ENCODE data around the gene BIRC2. TPM values are rescaled to one million over a fixed set of nuclear protein-coding genes. Genes with fewer than 3 reads are reported as not detected.
"Not testable (repeated sequence)": the region's sequence is repeated elsewhere in the genome, so short reads cannot be mapped to it uniquely, and the experiment has no call there.

BIRC2 gene
- total RNA-seq (2021) (32.0 and 36.3 TPM in 2 replicates), Bru-seq, nascent RNA (percentile 90 among the genes with signal in this experiment), BruChase-seq, experiment 1, labeled RNA remaining after a 2-hour chase (percentile 93 among the genes with signal in this experiment), BruChase-seq, experiment 2, labeled RNA remaining after a 6-hour chase (percentile 88 among the genes with signal in this experiment)
- long read RNA-seq, full-length matches to known transcripts = 74 of 99 reads
- long read RNA-seq, partial matches to known transcripts = 8 of 99 reads
- long read RNA-seq, other reads (novel, unspliced or antisense) = 17 of 99 reads

DNA sequence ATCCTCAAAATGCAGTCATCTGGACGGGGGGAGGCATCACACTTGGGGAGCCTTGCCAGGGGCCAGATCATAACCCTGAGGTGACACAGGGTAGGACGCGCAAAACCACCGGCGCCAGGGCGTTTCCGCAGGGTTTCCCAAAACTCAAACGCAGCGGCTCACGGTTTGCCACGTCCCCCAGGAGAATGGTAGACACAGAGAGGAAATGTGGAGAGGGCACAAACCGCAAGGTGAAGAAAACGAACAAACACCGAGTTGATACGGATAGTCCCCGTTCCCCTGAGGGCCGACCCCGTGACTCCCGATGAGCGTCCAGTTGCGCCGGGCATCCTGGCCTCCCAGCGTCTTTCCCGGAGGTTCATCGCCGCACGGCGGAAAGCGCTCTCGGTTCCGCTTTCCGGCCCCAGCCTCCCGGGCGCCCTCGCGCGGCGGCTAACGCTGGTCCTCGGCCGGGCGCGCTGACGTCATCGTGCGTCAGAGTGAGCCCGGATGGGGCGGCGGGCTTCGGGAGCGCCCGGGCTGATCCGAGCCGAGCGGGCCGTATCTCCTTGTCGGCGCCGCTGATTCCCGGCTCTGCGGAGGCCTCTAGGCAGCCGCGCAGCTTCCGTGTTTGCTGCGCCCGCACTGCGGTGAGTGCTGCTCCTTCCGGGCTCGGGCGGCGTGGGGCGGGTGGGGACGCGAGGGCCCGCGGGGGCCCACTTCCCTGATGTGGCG, at the start of gene BIRC2:
Gene BIRC2 (plus strand): TSS at position 467 of the 714 bp plus-strand sequence. CDS start 2,641 bp downstream, outside the sequence.
- ChIA-PET CTCF (no interaction called here), POLR2A (ENCODE audit: low non-redundant PET) (interaction anchor here (0.6 kb wide), 1 partner anchor 166 kb away, joined by 3 read pairs; no protein-coding TSS in a partner anchor)
- BruUV-seq (replicated peaks) = TSS peak; percentile 89
- H3K9me3 ChIP-seq (ENCODE audit: low read depth, low read length, poor library complexity, severe bottlenecking) = no peaks in the 10 kb centered on the region
- TF ChIP-seq EZH2 (IDR thresholded peaks at IDR 0.05; ENCODE audit: borderline replicate concordance, low read depth, low read length, poor library complexity, severe bottlenecking) = no peak
- TF ChIP-seq, protein P1, sequence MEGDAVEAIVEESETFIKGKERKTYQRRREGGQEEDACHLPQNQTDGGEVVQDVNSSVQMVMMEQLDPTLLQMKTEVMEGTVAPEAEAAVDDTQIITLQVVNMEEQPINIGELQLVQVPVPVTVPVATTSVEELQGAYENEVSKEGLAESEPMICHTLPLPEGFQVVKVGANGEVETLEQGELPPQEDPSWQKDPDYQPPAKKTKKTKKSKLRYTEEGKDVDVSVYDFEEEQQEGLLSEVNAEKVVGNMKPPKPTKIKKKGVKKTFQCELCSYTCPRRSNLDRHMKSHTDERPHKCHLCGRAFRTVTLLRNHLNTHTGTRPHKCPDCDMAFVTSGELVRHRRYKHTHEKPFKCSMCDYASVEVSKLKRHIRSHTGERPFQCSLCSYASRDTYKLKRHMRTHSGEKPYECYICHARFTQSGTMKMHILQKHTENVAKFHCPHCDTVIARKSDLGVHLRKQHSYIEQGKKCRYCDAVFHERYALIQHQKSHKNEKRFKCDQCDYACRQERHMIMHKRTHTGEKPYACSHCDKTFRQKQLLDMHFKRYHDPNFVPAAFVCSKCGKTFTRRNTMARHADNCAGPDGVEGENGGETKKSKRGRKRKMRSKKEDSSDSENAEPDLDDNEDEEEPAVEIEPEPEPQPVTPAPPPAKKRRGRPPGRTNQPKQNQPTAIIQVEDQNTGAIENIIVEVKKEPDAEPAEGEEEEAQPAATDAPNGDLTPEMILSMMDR (conservative IDR thresholded peaks at IDR 0.05; ENCODE audit: low read depth, low read length) = peak; percentile 90
- DNase-seq (ENCODE audit: low spot score) = peak; percentile 98
- H3K27me3 ChIP-seq (replicated peaks; ENCODE audit: insufficient read depth, low read depth, low read length, poor library complexity) = no peaks in the 10 kb centered on the region
- peaks cover 8% of the 10 kb centered on the region for H3K36me3 ChIP-seq (ENCODE audit: insufficient read depth, low read length, poor library complexity, severe bottlenecking)
- peak within 1 kb of the TSS; percentile 94 for H3K27ac ChIP-seq (ENCODE audit: low read depth, low read length, poor library complexity, severe bottlenecking)
- H3K4me3 ChIP-seq (ENCODE audit: low read depth, low read length, poor library complexity, severe bottlenecking) = peak within 1 kb of the TSS; percentile 59
- intact Hi-C loops (cut with micrococcal nuclease; ENCODE audit: unreplicated experiment) = loop anchor here (1.0 to 5.0 kb wide), 3 partner anchors 53 to 236 kb away; partner anchors contain the start of genes TMEM123 and YAP1
- peaks cover 7% of the 10 kb centered on the region for H3K4me1 ChIP-seq (ENCODE audit: insufficient read depth, low read length, poor library complexity, severe bottlenecking)

DNA sequence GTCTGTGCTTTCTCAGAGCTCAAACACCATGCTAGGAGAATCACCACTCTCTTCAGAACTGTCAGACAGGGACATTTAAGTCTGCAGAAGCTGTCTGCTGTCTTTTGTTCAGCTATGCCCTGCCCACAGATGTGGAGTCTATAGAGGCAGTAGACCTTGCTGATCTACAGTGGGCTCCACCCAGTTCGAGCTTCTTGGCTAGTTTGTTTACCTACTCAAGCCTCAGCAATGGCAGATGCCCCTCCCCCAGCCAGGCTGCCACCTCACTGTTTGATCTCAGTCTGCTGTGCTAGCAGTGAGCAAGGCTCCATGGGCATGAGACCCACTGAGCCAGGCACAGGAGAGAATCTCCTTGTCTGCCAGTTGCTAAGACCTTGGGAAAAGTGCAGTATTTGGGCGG, 46.2 kb upstream of the BIRC2 start:
- DNase-seq (ENCODE audit: low spot score); CTCF ChIA-PET; BruUV-seq (replicated peaks); H3K4me3 ChIP-seq (ENCODE audit: low read depth, low read length, poor library complexity, severe bottlenecking); H3K9me3 ChIP-seq (ENCODE audit: low read depth, low read length, poor library complexity, severe bottlenecking); H3K27ac ChIP-seq (ENCODE audit: low read depth, low read length, poor library complexity, severe bottlenecking); H3K27me3 ChIP-seq (replicated peaks; ENCODE audit: insufficient read depth, low read depth, low read length, poor library complexity); H3K4me1 ChIP-seq (ENCODE audit: insufficient read depth, low read length, poor library complexity, severe bottlenecking); POLR2A ChIA-PET (ENCODE audit: low non-redundant PET); intact Hi-C loops (cut with micrococcal nuclease; ENCODE audit: unreplicated experiment); H3K36me3 ChIP-seq (ENCODE audit: insufficient read depth, low read length, poor library complexity, severe bottlenecking): not testable (repeated sequence)

DNA sequence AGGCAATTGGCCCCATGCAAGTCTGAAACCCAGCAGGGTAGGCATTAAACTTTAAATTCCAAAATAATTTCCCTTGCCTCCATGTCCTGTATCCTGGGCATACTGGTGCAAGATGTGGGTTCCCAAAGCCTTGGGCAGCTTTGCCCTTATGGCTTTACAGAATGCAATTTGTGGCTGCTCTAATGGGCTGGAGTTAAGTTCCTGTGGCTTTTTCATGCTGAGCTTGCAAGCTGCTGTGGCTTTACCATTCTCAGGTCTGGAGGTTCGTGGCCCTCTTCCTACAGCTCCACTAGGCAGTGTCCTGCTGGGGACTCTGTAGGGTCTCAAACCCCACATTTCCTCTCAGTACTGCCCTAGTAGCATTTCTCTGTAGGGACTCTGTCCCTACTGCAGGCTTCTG, 44.8 kb upstream of the BIRC2 start:
- Histone ChIP-seq H3K9me3 (ENCODE audit: low read depth, low read length, poor library complexity, severe bottlenecking) (no peaks in the 10 kb centered on the region), H3K36me3 (ENCODE audit: insufficient read depth, low read length, poor library complexity, severe bottlenecking) (no peaks in the 10 kb centered on the region), H3K4me3 (ENCODE audit: low read depth, low read length, poor library complexity, severe bottlenecking) (no peak overlapping the region), H3K27me3 (replicated peaks; ENCODE audit: insufficient read depth, low read depth, low read length, poor library complexity) (no peaks in the 10 kb centered on the region), H3K27ac (ENCODE audit: low read depth, low read length, poor library complexity, severe bottlenecking) (no peak overlapping the region), H3K4me1 (ENCODE audit: insufficient read depth, low read length, poor library complexity, severe bottlenecking) (peaks cover 15% of the 10 kb centered on the region)
- ChIA-PET POLR2A (ENCODE audit: low non-redundant PET) (no interaction called here), CTCF (no interaction called here)
- DNase-seq (ENCODE audit: low spot score) = no peak
- BruUV-seq (replicated peaks) = no TSS peak
- TF ChIP-seq, protein P1 (conservative IDR thresholded peaks at IDR 0.05; ENCODE audit: low read depth, low read length) = no peak
- no peak for TF ChIP-seq EZH2 (IDR thresholded peaks at IDR 0.05; ENCODE audit: borderline replicate concordance, low read depth, low read length, poor library complexity, severe bottlenecking)
- intact Hi-C loops (cut with micrococcal nuclease; ENCODE audit: unreplicated experiment) = no loop called here
